ENCODE data around the gene ROCK2.

ROCK2 gene

GRCh38 chr2:11336189-11336588, 8.2 kb downstream of the ROCK2 start:
- no peak for TF ChIP-seq SIN3A (IDR thresholded peaks at IDR 0.05; ENCODE audit: borderline replicate concordance, insufficient read depth, low read length)
- TF ChIP-seq FOXP2 (optimal IDR thresholded peaks at IDR 0.05; ENCODE audit: borderline replicate concordance, extremely low read depth, extremely low read length, insufficient read depth), result no peak
- TF ChIP-seq REST (IDR thresholded peaks at IDR 0.05; ENCODE audit: insufficient read depth in 1 of 2, low read depth in 2 of 2, low read length in 2 of 2), result no peak
- TF ChIP-seq TAF1 (IDR thresholded peaks at IDR 0.05; ENCODE audit: borderline replicate concordance, insufficient read depth, low read length), result no peak
- no peak for TF ChIP-seq POLR2AphosphoS5 (IDR thresholded peaks at IDR 0.05; ENCODE audit: low read depth, low read length)

- no peak for TF ChIP-seq TAF1 (IDR thresholded peaks at IDR 0.05; ENCODE audit: borderline replicate concordance, insufficient read depth, low read length)
- no peak for TF ChIP-seq POLR2AphosphoS5 (IDR thresholded peaks at IDR 0.05; ENCODE audit: low read depth, low read length)
- TF ChIP-seq REST (IDR thresholded peaks at IDR 0.05; ENCODE audit: insufficient read depth in 1 of 2, low read depth in 2 of 2, low read length in 2 of 2), result no peak
- TF ChIP-seq SIN3A (IDR thresholded peaks at IDR 0.05; ENCODE audit: borderline replicate concordance, insufficient read depth, low read length), result no peak
- no peak for TF ChIP-seq FOXP2 (optimal IDR thresholded peaks at IDR 0.05; ENCODE audit: borderline replicate concordance, extremely low read depth, extremely low read length, insufficient read depth)
These were observed 10.8 kb downstream of the ROCK2 start for GRCh38 chr2:11333427-11334183.

- no peak for TF ChIP-seq POLR2AphosphoS5 (IDR thresholded peaks at IDR 0.05; ENCODE audit: low read depth, low read length)
- TF ChIP-seq TAF1 (IDR thresholded peaks at IDR 0.05; ENCODE audit: borderline replicate concordance, insufficient read depth, low read length), result no peak
- no peak for TF ChIP-seq FOXP2 (optimal IDR thresholded peaks at IDR 0.05; ENCODE audit: borderline replicate concordance, extremely low read depth, extremely low read length, insufficient read depth)
- no peak for TF ChIP-seq SIN3A (IDR thresholded peaks at IDR 0.05; ENCODE audit: borderline replicate concordance, insufficient read depth, low read length)
- no peak for TF ChIP-seq REST (IDR thresholded peaks at IDR 0.05; ENCODE audit: insufficient read depth in 1 of 2, low read depth in 2 of 2, low read length in 2 of 2)
These were observed 11.8 kb downstream of the ROCK2 start for GRCh38 chr2:11332596-11332995.

- TF ChIP-seq REST (IDR thresholded peaks at IDR 0.05; ENCODE audit: insufficient read depth in 1 of 2, low read depth in 2 of 2, low read length in 2 of 2) (no peak), FOXP2 (optimal IDR thresholded peaks at IDR 0.05; ENCODE audit: borderline replicate concordance, extremely low read depth, extremely low read length, insufficient read depth) (no peak), POLR2AphosphoS5 (IDR thresholded peaks at IDR 0.05; ENCODE audit: low read depth, low read length) (no peak), TAF1 (IDR thresholded peaks at IDR 0.05; ENCODE audit: borderline replicate concordance, insufficient read depth, low read length) (no peak), SIN3A (IDR thresholded peaks at IDR 0.05; ENCODE audit: borderline replicate concordance, insufficient read depth, low read length) (no peak)
These were observed 13.8 kb downstream of the ROCK2 start for GRCh38 chr2:11330457-11331142.

Measured in PFSK-1 (cell line).